GM18867 (cell line): ENCODE data around the gene FGF21.
"Not testable (repeated sequence)": the region's sequence is repeated elsewhere in the genome, so short reads cannot be mapped to it uniquely, and the experiment has no call there.

Experiments used
- ATAC-seq: cut with Tn5 transposase; IDR thresholded peaks from one replicate; pipeline ENCODE4 v1.9.1; 2021; ENCODE audit warnings: mild to moderate bottlenecking, moderate library complexity; ENCODE audit not compliant: unreplicated experiment

Gene FGF21

DNA sequence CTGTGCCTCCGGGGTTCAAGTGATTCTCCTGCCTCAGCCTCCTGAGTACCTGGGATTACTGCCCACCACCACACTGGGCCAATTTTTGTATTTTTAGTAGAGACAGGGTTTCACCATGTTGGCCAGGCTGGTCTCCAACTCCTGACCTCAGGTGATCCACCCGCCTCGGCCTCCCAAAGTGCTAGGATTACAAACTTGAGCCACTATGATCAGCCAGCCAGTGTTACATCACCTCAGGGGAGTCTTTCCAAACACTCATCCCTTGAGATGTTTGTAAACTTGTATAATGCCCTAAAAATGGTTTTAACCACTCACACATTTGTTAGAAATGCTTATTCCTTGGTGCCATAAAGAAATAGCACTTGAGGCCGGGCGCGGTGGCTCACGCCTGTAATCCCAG, 31.1 kb downstream of the FGF21 start:
- not testable (repeated sequence) for ATAC-seq

GRCh38 chr19:48787331-48787730, 32.0 kb downstream of the FGF21 start:
- not testable (repeated sequence) for ATAC-seq

DNA sequence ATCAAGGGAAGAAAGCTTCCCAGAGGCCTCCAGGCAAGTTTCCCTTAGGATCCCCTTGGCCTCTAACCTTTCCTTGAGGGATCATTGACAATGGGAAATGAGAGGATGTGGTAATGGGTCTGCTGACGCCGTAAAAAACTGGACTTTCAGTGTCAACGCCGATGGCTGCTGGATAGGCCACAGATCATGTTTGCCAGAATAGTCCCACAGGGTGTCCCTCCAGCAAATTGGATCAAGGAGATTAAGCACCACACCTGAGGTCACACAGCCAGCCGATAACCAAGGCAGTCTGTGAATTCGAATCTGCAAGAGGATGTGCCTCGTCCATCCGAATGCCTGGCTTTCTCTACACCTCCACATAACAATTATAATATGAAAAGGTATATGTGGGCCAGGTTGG, 37.9 kb downstream of the FGF21 start:
- ATAC-seq = no peak

- ATAC-seq = no peak
Observed at GRCh38 chr19:48794291-48794690, 39.0 kb downstream of the FGF21 start.

GRCh38 chr19:48795055-48795684, 39.8 kb downstream of the FGF21 start:
- ATAC-seq = peak; percentile 67

DNA sequence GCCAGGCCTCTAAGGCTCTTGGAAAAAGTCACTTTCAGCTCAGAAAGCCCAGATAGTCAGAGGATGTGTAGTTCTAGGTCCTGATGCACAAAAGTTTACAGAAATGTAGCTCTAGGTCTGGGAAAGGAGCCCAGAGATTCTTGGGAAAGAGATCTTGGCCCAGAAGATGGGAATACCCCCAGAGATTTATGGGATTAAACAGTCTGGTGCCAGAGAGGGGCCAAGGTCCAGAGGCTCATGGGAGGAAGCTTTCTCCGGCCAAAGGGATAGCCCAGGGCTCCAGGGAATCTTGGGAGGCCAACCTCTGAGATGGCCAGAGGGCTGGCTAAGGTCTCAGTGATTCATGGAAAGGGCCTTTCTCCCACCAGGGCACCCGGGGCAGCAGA, 40.4 kb downstream of the FGF21 start:
- no peak for ATAC-seq

DNA sequence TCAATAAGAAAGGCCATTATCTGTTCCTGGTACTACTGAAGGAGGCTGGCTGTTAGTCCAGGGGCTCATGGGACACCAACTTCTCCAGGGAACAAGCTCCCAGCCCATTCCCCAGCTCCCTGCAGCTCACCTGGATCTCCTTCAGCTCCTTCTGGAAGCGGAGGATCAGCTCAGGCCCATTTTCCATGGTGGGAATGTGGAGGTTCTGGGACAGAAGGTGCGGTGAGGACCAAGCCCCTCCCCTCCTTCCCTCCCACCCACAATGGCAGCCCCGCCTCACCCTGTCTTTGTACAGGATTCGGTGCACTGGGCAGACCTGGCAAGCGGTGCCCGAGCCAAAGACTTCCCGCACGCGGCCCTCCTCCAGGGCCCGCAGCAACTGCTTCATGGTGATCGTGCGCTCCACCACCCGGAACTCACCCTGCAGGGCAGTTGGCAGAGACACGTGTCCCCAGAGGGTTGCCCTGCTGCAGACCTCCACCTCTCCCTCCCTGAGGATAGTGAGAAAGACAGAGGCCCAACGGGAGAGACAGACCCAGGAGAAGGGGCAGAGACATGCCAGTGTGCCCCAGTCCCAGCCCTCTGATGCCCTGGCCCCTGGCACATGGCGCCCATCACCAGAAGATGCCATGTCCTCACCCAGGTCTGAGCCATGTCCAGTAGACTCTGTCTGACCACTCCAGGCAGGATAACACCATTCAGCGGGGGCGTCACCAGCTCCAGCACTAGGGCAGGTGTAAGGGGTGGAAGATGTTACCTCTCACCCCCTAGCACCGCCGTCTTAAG, 41.2 kb downstream of the FGF21 start:
- no peak for ATAC-seq

DNA sequence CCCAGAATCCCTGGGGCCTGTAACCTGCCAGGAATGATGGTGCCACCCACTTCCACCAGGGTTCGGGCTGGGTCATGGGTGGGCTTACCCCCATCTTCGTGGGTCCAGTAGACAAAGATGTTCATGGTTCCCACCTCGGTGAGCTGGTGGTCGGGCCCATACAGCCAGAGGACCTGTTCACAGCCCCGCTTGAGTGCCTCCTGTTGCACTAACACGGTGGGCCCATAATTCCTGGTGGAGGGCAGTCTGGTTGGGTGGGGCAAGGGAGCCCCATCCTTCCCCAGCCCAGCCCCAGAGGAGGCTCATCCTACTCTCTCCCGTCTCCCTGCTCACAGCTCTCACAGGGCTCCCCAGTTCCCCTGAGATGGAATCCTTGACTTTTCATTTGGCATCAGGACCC, 41.8 kb downstream of the FGF21 start:
- no peak for ATAC-seq

GRCh38 chr19:48798937-48799336, 43.6 kb downstream of the FGF21 start:
- no peak for ATAC-seq

- ATAC-seq = no peak
Observed at GRCh38 chr19:48799358-48800300, 44.3 kb downstream of the FGF21 start.

GRCh38 chr19:48802623-48803022, 47.3 kb downstream of the FGF21 start:
- no peak for ATAC-seq

GRCh38 chr19:48804496-48804895, 49.2 kb downstream of the FGF21 start:
- ATAC-seq = no peak

DNA sequence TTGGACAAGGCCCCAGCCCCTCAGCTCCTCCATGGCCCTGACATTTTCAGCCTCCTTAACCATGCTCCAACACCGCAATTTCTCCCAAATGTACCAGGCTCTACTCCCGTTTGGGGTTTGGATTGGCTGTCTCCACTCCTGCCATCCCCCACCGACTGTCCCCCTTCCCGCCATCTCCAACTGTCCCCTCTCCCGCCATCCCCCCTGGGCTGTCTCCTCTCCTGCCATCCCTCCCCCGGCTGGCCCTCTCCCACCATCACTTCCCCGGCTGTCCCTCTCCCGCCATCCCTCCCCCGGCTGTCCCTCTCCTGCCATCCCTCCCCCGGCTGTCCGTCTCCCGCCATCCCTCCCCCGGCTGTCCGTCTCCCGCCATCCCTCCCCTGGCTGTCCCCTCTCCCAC, 50.1 kb downstream of the FGF21 start:
- no peak for ATAC-seq

- no peak for ATAC-seq
Observed at GRCh38 chr19:48806518-48806817, 51.1 kb downstream of the FGF21 start.

- ATAC-seq = no peak
Observed at GRCh38 chr19:48806818-48807589, 51.7 kb downstream of the FGF21 start.

GRCh38 chr19:48807590-48808308, 52.4 kb downstream of the FGF21 start:
- no peak for ATAC-seq
